Caco-2 (cell line): ENCODE data around the gene MGAT4A. TPM values are rescaled to one million over a fixed set of nuclear protein-coding genes. Genes with fewer than 3 reads are reported as not detected.
A peak's percentile ranks its signal among the peaks of the same experiment; 100 is the strongest.

Source experiments
- BruUV-seq: library from RNA; stranded (reverse); fragments of 400-500 nt; replicated peaks from 2 replicates; lab custom pipeline; 2021; lab: Mats Ljungman, UMichigan
- CTCF ChIA-PET: fragments of 300-600 bp; sonication (Branson Sonifier 250); formaldehyde crosslinking; loops from one replicate; lab custom pipeline; 2022; ENCODE audit warnings: antibody characterized with exemption; lab: Charles Lee
- POLR2A ChIA-PET: fragments of 300-600 bp; sonication (Branson Sonifier 250); formaldehyde crosslinking; loops from one replicate; lab custom pipeline; 2022; ENCODE audit warnings: antibody characterized with exemption; lab: Charles Lee
- DNase-seq, 2 experiments: peaks; one replicate each; pipeline versions ENCODE4 v3.0.0 to v3.0.0-alpha.2; 2020 to 2022
- H3K27me3 ChIP-seq: replicated peaks from 2 replicates; pipeline ENCODE4 v1.6.0; 2011; ENCODE audit warnings: low read length; ENCODE audit not compliant: control insufficient read depth, insufficient read depth
- H3K36me3 ChIP-seq: 2 replicates; pipeline ENCODE4 v1.5.1; 2011; ENCODE audit warnings: low read length; ENCODE audit not compliant: control insufficient read depth, insufficient read depth
- H3K4me1 ChIP-seq: fragments of 250-450 bp; sonication (Bioruptor Pico); 2 replicates; pipeline ENCODE4 v1.5.1; 2020; ENCODE audit warnings: mild to moderate bottlenecking
- H3K4me3 ChIP-seq: 2 replicates; pipeline ENCODE4 v1.5.1; 2011; ENCODE audit warnings: low read depth, mild to moderate bottlenecking, control low read depth, low read length
- H3K9me3 ChIP-seq: fragments of 250-450 bp; sonication (Bioruptor Pico); 2 replicates; pipeline ENCODE4 v1.5.1; 2020; ENCODE audit warnings: mild to moderate bottlenecking, moderate library complexity
- H3K27ac Mint-ChIP-seq: one replicate; pipeline ENCODE4 v1.8.0; 2022; ENCODE audit warnings: mixed read lengths; ENCODE audit not compliant: unreplicated experiment
- H3K27me3 Mint-ChIP-seq: one replicate; pipeline ENCODE4 v1.8.0; 2022; ENCODE audit warnings: mixed read lengths; ENCODE audit not compliant: insufficient read depth, unreplicated experiment
- H3K36me3 Mint-ChIP-seq: one replicate; pipeline ENCODE4 v1.8.0; 2022; ENCODE audit warnings: mild to moderate bottlenecking, mixed read lengths; ENCODE audit not compliant: insufficient read depth, unreplicated experiment
- H3K4me1 Mint-ChIP-seq: one replicate; pipeline ENCODE4 v1.8.0; 2022; ENCODE audit warnings: low read depth, mixed read lengths; ENCODE audit not compliant: unreplicated experiment
- H3K4me3 Mint-ChIP-seq: one replicate; pipeline ENCODE4 v1.8.0; 2022; ENCODE audit warnings: mild to moderate bottlenecking, moderate library complexity, mixed read lengths; ENCODE audit not compliant: unreplicated experiment
- H3K9me3 Mint-ChIP-seq: one replicate; pipeline ENCODE4 v1.8.0; 2022; ENCODE audit warnings: mixed read lengths; ENCODE audit not compliant: unreplicated experiment
- CTCF ChIP-seq, 2 experiments: fragments of 200-600 bp in 1 of 2; IDR thresholded peaks; 1 replicate in 1 of 2; 2 replicates in 1 of 2; pipeline versions ENCODE4 v1.5.1 to v1.8.0; 2011 to 2022; ENCODE audit warnings: antibody characterized with exemption in 1 of 2, control low read depth in 1 of 2, inconsistent platforms in 1 of 2, low read depth in 1 of 2, low read length in 1 of 2, mild to moderate bottlenecking in 1 of 2, moderate library complexity in 1 of 2; ENCODE audit not compliant: insufficient read depth in 1 of 2, severe bottlenecking in 1 of 2, unreplicated experiment in 1 of 2
- intact Hi-C: fragments of 100-400 bp; cut with micrococcal nuclease; formaldehyde crosslinking; loops from one replicate; pipeline ENCODE4 v1.10.0; 2022; ENCODE audit not compliant: unreplicated experiment
- total RNA-seq: library from RNA; stranded (reverse); gene quantifications from 2 replicates; pipeline ENCODE4 v1.2.3, GENCODE V29; 2022

MGAT4A gene
- total RNA-seq, 1 experiment from 2014 or later = 63.7 TPM

GRCh38 chr2:98572211-98572610, 158.7 kb downstream of the MGAT4A start:
- no peaks in the 10 kb centered on the region for H3K36me3 ChIP-seq
- no peak overlapping the region for H3K4me3 Mint-ChIP-seq
- no peak overlapping the region for H3K4me3 ChIP-seq
- intact Hi-C loops = no loop called here
- no TSS peak for BruUV-seq
- no peaks in the 10 kb centered on the region for H3K4me1 Mint-ChIP-seq
- no peaks in the 10 kb centered on the region for H3K27me3 Mint-ChIP-seq
- H3K27ac Mint-ChIP-seq = no peak overlapping the region
- H3K27me3 ChIP-seq = no peaks in the 10 kb centered on the region
- ChIA-PET POLR2A (no interaction called here), CTCF (no interaction called here)
- H3K9me3 Mint-ChIP-seq = no peaks in the 10 kb centered on the region
- no peak for DNase-seq
- no peaks in the 10 kb centered on the region for H3K9me3 ChIP-seq
- H3K4me1 ChIP-seq = no peaks in the 10 kb centered on the region
- peaks cover 19% of the 10 kb centered on the region for H3K36me3 Mint-ChIP-seq
- TF ChIP-seq CTCF (IDR thresholded peaks at IDR 0.05; ENCODE audit: insufficient read depth in 1 of 2, low read depth in 1 of 2, low read length in 1 of 2, severe bottlenecking in 1 of 2, unreplicated experiment in 1 of 2) = no peak

GRCh38 chr2:98571796-98572195, 159.1 kb downstream of the MGAT4A start:
- H3K36me3 Mint-ChIP-seq = peaks cover 19% of the 10 kb centered on the region
- no peaks in the 10 kb centered on the region for H3K9me3 Mint-ChIP-seq
- DNase-seq = no peak
- no peaks in the 10 kb centered on the region for H3K4me1 ChIP-seq
- no peaks in the 10 kb centered on the region for H3K27me3 ChIP-seq
- no peaks in the 10 kb centered on the region for H3K4me1 Mint-ChIP-seq
- intact Hi-C loops = no loop called here
- no TSS peak for BruUV-seq
- H3K36me3 ChIP-seq = no peaks in the 10 kb centered on the region
- H3K4me3 ChIP-seq = no peak overlapping the region
- no peaks in the 10 kb centered on the region for H3K27me3 Mint-ChIP-seq
- no peak overlapping the region for H3K4me3 Mint-ChIP-seq
- no peak for TF ChIP-seq CTCF (IDR thresholded peaks at IDR 0.05; ENCODE audit: insufficient read depth in 1 of 2, low read depth in 1 of 2, low read length in 1 of 2, severe bottlenecking in 1 of 2, unreplicated experiment in 1 of 2)
- H3K9me3 ChIP-seq = no peaks in the 10 kb centered on the region
- POLR2A ChIA-PET = no interaction called here
- CTCF ChIA-PET = no interaction called here
- no peak overlapping the region for H3K27ac Mint-ChIP-seq

- CTCF ChIA-PET = no interaction called here
- Mint-ChIP-seq H3K4me3 (no peak overlapping the region), H3K4me1 (no peaks in the 10 kb centered on the region), H3K27me3 (no peaks in the 10 kb centered on the region), H3K9me3 (no peaks in the 10 kb centered on the region), H3K27ac (no peak overlapping the region), H3K36me3 (peaks cover 19% of the 10 kb centered on the region)
- Histone ChIP-seq H3K9me3 (no peaks in the 10 kb centered on the region), H3K27me3 (no peaks in the 10 kb centered on the region), H3K36me3 (no peaks in the 10 kb centered on the region), H3K4me1 (no peaks in the 10 kb centered on the region), H3K4me3 (no peak overlapping the region)
- TF ChIP-seq CTCF (IDR thresholded peaks at IDR 0.05; ENCODE audit: insufficient read depth in 1 of 2, low read depth in 1 of 2, low read length in 1 of 2, severe bottlenecking in 1 of 2, unreplicated experiment in 1 of 2) = no peak
- BruUV-seq = no TSS peak
- intact Hi-C loops = no loop called here
- POLR2A ChIA-PET = no interaction called here
- DNase-seq = peak in 1 of 2 experiments; percentile 29
These were observed 159.7 kb downstream of the MGAT4A start for GRCh38 chr2:98571121-98571701.
